Astrocyte (in vitro differentiated cells and primary cell): ENCODE data around the gene STKLD1. TPM values are rescaled to one million over a fixed set of nuclear protein-coding genes. Genes with fewer than 3 reads are reported as not detected.

Experiments
- DNase-seq: peaks from one replicate; pipeline ENCODE4 v3.0.0-alpha.2; 2010; ENCODE audit warnings: low read depth
- FAIRE-seq: peaks from 2 replicates; lab custom pipeline; 2011; peaks lifted over from hg19 to GRCh38; lab: Jason Lieb, UNC
- H2AFZ ChIP-seq: 2 replicates; pipeline ENCODE4 v1.6.0; 2012; ENCODE audit warnings: low read depth, low read length, inconsistent platforms
- H3K27ac ChIP-seq: 2 replicates; pipeline ENCODE4 v1.5.1; 2011; ENCODE audit warnings: low read depth, low read length, inconsistent platforms
- H3K27me3 ChIP-seq: 2 replicates; pipeline ENCODE4 v1.6.0; 2011; ENCODE audit warnings: low read length, inconsistent platforms; ENCODE audit not compliant: insufficient read depth
- H3K36me3 ChIP-seq: 2 replicates; pipeline ENCODE4 v1.5.1; 2011; ENCODE audit warnings: low read length, inconsistent platforms; ENCODE audit not compliant: insufficient read depth
- H3K4me1 ChIP-seq: 2 replicates; pipeline ENCODE4 v1.5.1; 2011; ENCODE audit warnings: low read length, inconsistent platforms; ENCODE audit not compliant: insufficient read depth
- H3K4me2 ChIP-seq: 2 replicates; pipeline ENCODE4 v1.6.0; 2012; ENCODE audit warnings: low read length, inconsistent platforms
- H3K4me3 ChIP-seq: 2 replicates; pipeline ENCODE4 v1.5.1; 2011; ENCODE audit warnings: low read depth, mild to moderate bottlenecking, low read length, inconsistent platforms; ENCODE audit not compliant: insufficient read depth
- H3K79me2 ChIP-seq: 2 replicates; pipeline ENCODE4 v1.6.0; 2012; ENCODE audit warnings: mild to moderate bottlenecking, low read length, inconsistent platforms; ENCODE audit not compliant: insufficient read depth
- H3K9ac ChIP-seq: 2 replicates; pipeline ENCODE4 v1.6.0; 2012; ENCODE audit warnings: mild to moderate bottlenecking, low read length, inconsistent platforms
- H3K9me3 ChIP-seq: 2 replicates; pipeline ENCODE4 v1.5.1; 2012; ENCODE audit warnings: low read depth, mild to moderate bottlenecking, low read length, inconsistent platforms; ENCODE audit not compliant: insufficient read depth
- H4K20me1 ChIP-seq: 2 replicates; pipeline ENCODE4 v1.6.0; 2012; ENCODE audit warnings: low read length, inconsistent platforms; ENCODE audit not compliant: insufficient read depth
- H3K27ac Mint-ChIP-seq: one replicate; pipeline ENCODE4 v1.8.0; 2021; ENCODE audit warnings: mild to moderate bottlenecking, mixed read lengths; ENCODE audit not compliant: unreplicated experiment
- H3K27me3 Mint-ChIP-seq: one replicate; pipeline ENCODE4 v1.8.0; 2021; ENCODE audit warnings: low read depth, mixed read lengths; ENCODE audit not compliant: unreplicated experiment
- H3K36me3 Mint-ChIP-seq: one replicate; pipeline ENCODE4 v1.8.0; 2021; ENCODE audit warnings: low read depth, mixed read lengths; ENCODE audit not compliant: unreplicated experiment
- H3K4me1 Mint-ChIP-seq: one replicate; pipeline ENCODE4 v1.8.0; 2021; ENCODE audit warnings: low read depth, mixed read lengths; ENCODE audit not compliant: unreplicated experiment
- H3K4me3 Mint-ChIP-seq: one replicate; pipeline ENCODE4 v1.8.0; 2021; ENCODE audit warnings: mild to moderate bottlenecking, moderate library complexity, mixed read lengths; ENCODE audit not compliant: unreplicated experiment
- H3K9me3 Mint-ChIP-seq: one replicate; pipeline ENCODE4 v1.8.0; 2021; ENCODE audit warnings: mild to moderate bottlenecking, mixed read lengths; ENCODE audit not compliant: unreplicated experiment
- EZH2 ChIP-seq: IDR thresholded peaks from 2 replicates; pipeline ENCODE4 v1.6.1; 2012; ENCODE audit warnings: mild to moderate bottlenecking, low read length, inconsistent platforms; ENCODE audit not compliant: insufficient read depth
- total RNA-seq: library from RNA; stranded (reverse); gene quantifications from 2 replicates; pipeline ENCODE4 v1.2.1, GENCODE V29; 2021
- TF ChIP-seq, protein P1 (sequence below): IDR thresholded peaks from 2 replicates; pipeline ENCODE4 v1.5.1; 2011; ENCODE audit warnings: low read depth, mild to moderate bottlenecking, inconsistent platforms, low read length, moderate library complexity; ENCODE audit not compliant: insufficient read depth

STKLD1 gene
- total RNA-seq, 1 donor from 2014 or later, result 0.82 TPM

DNA sequence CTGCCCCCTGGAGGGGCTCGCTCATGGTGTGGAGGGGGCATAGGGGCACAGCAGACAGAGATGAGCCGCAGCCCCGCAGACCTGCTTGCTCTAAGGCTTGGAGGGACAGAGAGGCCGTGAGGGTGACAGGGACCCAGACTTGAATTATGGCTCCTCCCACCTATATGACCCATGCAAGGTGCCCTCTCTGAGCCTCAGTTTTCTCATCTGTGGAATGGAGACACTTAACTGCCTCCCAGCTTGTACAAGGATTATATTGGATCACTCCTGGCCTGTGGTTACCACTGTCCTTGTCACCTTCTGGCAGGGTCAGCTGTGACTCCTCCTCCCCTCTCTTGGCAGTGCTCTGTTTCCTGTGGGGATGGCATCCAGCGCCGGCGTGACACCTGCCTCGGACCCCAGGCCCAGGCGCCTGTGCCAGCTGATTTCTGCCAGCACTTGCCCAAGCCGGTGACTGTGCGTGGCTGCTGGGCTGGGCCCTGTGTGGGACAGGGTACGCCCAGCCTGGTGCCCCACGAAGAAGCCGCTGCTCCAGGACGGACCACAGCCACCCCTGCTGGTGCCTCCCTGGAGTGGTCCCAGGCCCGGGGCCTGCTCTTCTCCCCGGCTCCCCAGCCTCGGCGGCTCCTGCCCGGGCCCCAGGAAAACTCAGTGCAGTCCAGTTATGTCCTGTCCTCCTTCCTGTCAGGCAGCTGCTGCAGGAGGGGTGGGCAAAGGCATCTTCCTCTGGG is 78.9 kb downstream of the STKLD1 start:
- H3K79me2 ChIP-seq, result no peaks in the 10 kb centered on the region
- no peaks in the 10 kb centered on the region for H4K20me1 ChIP-seq
- no peak overlapping the region for H3K4me2 ChIP-seq
- H3K4me1 ChIP-seq, result peaks cover 4% of the 10 kb centered on the region
- Mint-ChIP-seq H3K36me3 (no peaks in the 10 kb centered on the region), H3K27ac (no peak overlapping the region), H3K9me3 (no peaks in the 10 kb centered on the region), H3K4me1 (no peaks in the 10 kb centered on the region), H3K4me3 (no peak overlapping the region), H3K27me3 (peaks cover 9% of the 10 kb centered on the region)
- peaks cover 6% of the 10 kb centered on the region for H3K27me3 ChIP-seq
- DNase-seq (no peak), FAIRE-seq (no peak)
- H3K9ac ChIP-seq, result no peak overlapping the region
- no peak for TF ChIP-seq EZH2
- TF ChIP-seq, protein P1, sequence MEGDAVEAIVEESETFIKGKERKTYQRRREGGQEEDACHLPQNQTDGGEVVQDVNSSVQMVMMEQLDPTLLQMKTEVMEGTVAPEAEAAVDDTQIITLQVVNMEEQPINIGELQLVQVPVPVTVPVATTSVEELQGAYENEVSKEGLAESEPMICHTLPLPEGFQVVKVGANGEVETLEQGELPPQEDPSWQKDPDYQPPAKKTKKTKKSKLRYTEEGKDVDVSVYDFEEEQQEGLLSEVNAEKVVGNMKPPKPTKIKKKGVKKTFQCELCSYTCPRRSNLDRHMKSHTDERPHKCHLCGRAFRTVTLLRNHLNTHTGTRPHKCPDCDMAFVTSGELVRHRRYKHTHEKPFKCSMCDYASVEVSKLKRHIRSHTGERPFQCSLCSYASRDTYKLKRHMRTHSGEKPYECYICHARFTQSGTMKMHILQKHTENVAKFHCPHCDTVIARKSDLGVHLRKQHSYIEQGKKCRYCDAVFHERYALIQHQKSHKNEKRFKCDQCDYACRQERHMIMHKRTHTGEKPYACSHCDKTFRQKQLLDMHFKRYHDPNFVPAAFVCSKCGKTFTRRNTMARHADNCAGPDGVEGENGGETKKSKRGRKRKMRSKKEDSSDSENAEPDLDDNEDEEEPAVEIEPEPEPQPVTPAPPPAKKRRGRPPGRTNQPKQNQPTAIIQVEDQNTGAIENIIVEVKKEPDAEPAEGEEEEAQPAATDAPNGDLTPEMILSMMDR, result no peak
- no peak overlapping the region for H3K4me3 ChIP-seq
- no peaks in the 10 kb centered on the region for H3K9me3 ChIP-seq
- H3K36me3 ChIP-seq, result no peaks in the 10 kb centered on the region
- H2AFZ ChIP-seq, result no peak overlapping the region
- H3K27ac ChIP-seq, result no peak overlapping the region

Other genes starting within 250 kb of the STKLD1 start
- gene GBGT1, start 212.5 kb upstream of the STKLD1 start, total RNA-seq, result 8.4 and 8.5 TPM in 2 replicates
- gene OBP2B, start 167.1 kb upstream of the STKLD1 start, total RNA-seq, result not detected in 2 replicates
- gene ABO, start 101.2 kb upstream of the STKLD1 start, total RNA-seq, result 0.10 TPM in 1 of 2 replicates, not detected in the other
- gene SURF6, start 40.2 kb upstream of the STKLD1 start, total RNA-seq, result 22.2 and 25.1 TPM in 2 replicates
- gene MED22, start 28.2 kb upstream of the STKLD1 start, total RNA-seq, result 25.2 and 28.8 TPM in 2 replicates
- gene RPL7A, start 28.1 kb upstream of the STKLD1 start, total RNA-seq, result 1,213 and 1,364 TPM in 2 replicates
- 35.7 and 35.9 TPM in 2 replicates for gene SURF1, start 19.9 kb upstream of the STKLD1 start, total RNA-seq
- gene SURF2, start 19.8 kb upstream of the STKLD1 start, total RNA-seq, result 18.8 and 20.0 TPM in 2 replicates
- gene SURF4, start 306 bp upstream of the STKLD1 start, total RNA-seq, result 338 and 374 TPM in 2 replicates
- gene REXO4, start 41.6 kb downstream of the STKLD1 start, total RNA-seq, result 19.7 and 22.5 TPM in 2 replicates
- 5.6 and 7.3 TPM in 2 replicates for gene ADAMTS13, start 46.0 kb downstream of the STKLD1 start, total RNA-seq
- gene CACFD1, start 83.6 kb downstream of the STKLD1 start, total RNA-seq, result 13.1 and 14.2 TPM in 2 replicates
- gene SLC2A6, start 102.7 kb downstream of the STKLD1 start, total RNA-seq, result 21.1 and 24.3 TPM in 2 replicates
- gene MYMK, start 148.6 kb downstream of the STKLD1 start, total RNA-seq, result not detected in 2 replicates
- 0.52 and 0.58 TPM in 2 replicates for gene ADAMTSL2, start 158.3 kb downstream of the STKLD1 start, total RNA-seq
- not detected in 2 replicates for gene FAM163B, start 233.0 kb downstream of the STKLD1 start, total RNA-seq